Stimulated activated CD4-positive, alpha-beta T cell treated with anti-CD3 and anti-CD28 coated beads, TNF-alpha, amount 100 ng/mL, for 48 hours (primary cell): Measurements from ENCODE around the gene TTLL8.

Source experiments
- DNase-seq, 3 donors: peaks; one replicate each; pipeline ENCODE4 v3.0.0-alpha.2; 2020; ENCODE audit warnings: low read depth in 3 of 3

Gene TTLL8

DNA sequence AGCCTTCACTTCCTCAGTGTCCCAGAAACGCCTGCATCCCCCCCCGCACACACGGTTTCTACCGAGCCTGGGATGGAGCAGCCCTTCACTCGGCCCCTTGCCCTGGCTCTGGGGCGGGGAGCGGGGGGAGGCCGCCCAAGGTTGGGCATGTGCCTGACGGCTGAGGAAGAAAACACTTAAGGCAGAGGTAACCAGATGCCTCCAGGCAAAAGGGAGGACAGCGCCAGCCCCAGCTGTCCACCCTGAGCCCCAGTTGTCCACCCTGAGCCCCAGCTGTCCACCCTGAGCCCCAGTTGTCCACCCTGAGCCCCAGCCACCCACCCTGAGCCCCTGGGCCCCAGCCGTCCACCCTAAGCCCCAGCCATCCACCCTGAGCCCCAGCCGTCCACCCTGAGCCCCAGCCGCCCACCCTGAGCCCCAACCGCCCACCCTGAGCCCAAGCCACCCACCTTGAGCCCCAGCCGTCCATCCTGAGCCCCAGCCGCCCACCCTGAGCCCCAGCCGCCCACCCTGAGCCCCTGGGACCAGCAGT is 3.8 kb upstream of the TTLL8 start:
- DNase-seq, result no peak

DNA sequence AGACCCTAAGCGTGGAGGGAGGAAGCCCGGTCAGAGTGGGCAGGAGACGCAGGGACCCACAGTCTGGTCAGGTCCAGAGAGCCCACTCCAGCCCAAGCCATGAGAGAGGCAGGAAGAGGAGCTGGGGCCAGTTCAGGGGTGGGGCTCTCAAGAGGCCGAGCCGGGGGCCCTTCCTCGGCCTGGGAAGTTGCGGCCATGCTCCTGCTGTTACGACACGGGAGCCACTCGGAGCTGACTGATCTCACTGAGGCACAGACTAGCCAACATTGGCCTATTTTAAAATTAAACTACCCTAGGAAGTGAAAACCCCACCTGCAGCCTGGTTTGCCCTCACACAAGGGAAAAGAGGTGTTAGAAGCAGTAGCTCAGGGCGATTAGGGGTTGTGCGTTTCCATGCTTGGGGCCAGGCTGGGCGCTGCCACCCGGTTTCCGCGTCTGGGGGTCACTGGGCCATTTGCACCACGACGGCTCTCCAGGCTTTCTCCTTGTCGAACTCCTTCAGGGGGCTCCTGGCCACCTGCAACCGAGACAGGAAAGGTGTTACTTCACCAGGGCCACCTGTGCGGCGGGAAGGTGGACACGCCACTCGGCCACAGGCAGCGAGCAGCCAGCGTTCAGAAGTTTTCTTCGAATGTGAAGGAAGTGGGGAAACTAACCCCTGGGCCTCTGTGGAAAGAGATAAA is 3.2 kb upstream of the TTLL8 start:
- DNase-seq, result no peak

GRCh38 chr22:50060441-50061140 is 2.5 kb upstream of the TTLL8 start:
- no peak for DNase-seq

DNA sequence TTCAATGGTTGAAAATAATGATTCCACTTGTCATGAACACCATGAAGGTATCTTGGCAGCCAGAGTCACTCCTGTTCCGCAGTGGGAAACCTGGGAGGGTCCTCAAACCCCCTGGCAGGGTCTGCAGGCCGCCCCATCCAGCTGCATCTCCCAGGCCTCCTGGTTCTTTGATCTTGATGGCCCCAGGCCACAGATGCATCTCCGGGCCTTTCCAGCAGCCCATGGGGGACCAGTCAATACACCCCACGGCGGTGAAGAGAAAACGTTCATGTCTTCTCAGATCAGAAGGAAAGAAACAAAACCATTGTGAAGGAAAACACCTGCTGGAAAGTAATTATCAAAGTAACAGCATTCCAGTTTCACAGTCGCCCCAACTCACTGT is 1.8 kb upstream of the TTLL8 start:
- no peak for DNase-seq

- no peak for DNase-seq
Observed at GRCh38 chr22:50058906-50059880, 1.1 kb upstream of the TTLL8 start.

DNA sequence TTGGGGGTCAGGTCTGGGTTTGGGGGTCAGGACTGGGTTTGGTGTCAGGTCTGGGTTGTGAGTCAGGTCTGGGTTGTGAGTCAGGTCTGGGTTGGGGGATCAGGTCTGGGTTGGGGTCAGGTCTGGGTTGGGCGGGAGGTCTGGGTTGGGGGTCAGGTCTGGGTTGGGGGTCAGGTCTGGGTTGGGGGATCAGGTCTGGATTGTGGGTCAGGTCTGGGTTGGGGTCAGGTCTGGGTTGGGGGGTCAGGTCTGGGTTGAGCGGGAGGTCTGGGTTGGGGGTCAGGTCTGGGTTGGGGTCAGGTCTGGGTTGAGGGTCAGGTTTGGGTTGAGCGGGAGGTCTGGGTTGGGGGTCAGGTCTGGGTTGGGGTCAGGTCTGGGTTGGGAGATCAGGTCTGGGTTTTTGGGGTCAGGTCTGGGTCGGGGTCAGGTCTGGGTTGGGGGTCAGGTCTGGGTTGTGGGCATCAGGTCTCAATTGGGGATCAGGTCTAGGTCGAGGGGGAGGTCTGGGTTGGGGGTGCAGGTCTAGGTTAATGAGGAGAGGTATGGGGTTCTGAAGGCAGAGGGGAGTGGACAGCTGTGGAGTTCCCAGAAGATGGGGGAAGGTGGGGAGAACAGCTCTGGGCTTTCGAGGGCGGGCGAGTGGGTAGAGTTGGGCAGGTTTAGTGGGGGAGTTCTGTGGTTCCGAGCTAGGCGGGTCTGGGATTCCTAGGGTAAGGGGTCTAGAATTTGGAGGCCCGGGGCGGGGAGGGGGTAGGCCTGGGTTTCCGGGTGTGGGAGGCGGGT is 629 bp downstream of the TTLL8 start:
- no peak for DNase-seq

DNA sequence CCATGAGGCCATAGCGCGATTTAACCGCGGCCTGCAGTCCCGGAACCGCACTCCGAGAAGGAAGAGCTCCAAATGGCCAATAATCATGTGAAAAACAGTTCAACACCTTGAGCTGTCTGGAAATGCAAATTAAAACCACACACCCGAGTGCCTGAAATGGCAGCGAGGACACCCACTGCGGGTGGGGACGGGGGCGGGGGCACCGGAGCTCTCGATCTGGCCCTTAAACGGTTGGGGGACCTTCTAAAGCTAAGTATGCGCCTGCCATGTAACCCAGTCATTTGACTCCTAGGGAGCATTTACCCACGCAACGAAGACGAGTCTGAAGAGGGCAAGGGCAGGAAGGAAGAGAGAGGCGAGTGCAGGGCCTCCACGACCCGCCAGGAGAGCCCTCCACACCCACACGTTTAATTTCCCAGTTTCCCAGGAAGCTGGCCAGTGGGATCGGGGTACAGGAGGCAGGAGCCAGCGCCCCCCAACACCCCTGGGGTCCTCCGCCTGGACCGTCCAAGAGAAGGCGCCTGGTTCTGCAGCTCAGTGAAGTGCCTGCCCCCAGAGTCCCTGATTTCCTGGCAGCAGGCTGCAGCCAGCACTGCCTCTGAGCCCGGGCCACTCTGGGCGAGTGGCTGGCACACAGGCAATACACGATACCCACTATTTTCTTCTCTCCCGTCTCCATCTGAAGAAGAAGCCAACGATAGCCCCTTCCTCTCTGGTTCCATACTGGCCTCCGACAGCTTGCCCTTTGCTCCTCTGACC is 1.7 kb downstream of the TTLL8 start:
- DNase-seq, result no peak

DNA sequence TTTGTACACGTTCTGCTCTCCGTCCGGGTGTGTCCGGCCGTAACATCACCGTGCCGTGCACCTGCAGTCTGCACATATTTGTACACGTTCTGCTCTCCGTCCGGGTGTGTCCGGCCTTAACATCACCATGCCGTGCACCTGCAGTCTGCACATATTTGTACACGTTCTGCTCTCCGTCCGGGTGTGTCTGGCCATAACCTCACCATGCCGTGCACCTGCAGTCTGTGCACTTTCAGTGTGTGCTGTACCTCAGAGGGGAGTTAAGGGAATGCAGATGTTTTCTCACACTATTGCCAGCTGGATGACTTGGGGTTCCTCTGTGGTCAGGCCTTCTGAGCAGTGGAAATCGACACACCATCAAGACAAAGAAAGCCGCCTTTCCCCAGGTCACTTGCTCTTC is 4.2 kb downstream of the TTLL8 start:
- no peak for DNase-seq

GRCh38 chr22:50051930-50052329 is 6.2 kb downstream of the TTLL8 start:
- no peak for DNase-seq

GRCh38 chr22:50049299-50050195 is 8.6 kb downstream of the TTLL8 start:
- DNase-seq, result no peak

DNA sequence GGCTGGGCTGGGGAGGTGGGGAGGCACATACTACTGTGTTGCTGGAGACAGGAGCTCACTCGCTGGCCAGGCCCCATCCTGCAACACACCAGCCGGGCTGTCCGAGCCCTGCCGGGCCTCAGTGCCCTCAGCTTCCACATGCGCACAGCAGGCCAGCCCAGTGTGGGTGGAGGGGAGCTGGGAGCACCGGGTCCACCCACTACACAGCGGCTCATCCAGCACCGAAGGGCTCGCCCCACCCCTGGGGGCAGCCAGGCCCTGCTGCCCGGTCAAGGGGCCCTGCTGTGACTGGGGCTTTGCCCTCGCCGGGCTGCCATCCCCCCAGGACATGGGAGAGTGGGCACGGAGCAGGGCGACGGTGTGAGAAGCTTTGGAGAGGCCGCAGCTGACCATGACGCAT is 9.3 kb downstream of the TTLL8 start:
- no peak for DNase-seq

DNA sequence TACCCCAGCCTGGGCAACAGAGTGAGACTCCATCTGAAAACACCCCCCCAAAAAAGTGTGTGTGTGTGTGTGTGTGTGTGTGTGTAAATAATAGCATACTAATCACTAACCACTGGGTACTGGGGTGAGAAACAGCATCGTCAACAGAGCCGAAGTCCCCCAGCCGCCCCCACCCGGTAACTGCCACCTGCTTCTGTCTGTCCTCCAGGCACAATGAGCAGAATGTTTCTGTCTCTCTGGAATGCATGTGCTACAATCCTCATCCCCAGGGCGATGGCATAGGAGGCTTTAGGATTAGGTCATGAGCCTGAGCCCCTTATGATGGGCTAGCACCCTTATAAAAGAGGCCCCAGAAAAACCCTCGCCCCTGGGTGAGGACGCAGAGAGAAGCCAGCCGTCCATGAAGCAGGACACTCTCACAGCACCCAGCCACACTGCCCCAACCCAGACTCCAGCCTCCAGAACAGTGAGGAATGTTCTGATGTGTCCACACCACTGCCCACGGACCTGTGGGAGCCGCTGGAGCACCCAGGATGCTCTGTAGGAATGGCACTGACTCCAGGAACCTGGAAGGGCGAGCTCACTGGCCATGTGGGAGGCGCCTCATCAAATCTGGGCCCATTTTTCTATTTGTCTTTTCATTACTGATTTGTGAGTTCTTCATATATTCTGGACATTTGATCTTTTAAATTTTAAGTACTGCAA is 9.9 kb downstream of the TTLL8 start:
- no peak for DNase-seq

- no peak for DNase-seq
Observed at GRCh38 chr22:50047346-50047745, 10.8 kb downstream of the TTLL8 start.

DNA sequence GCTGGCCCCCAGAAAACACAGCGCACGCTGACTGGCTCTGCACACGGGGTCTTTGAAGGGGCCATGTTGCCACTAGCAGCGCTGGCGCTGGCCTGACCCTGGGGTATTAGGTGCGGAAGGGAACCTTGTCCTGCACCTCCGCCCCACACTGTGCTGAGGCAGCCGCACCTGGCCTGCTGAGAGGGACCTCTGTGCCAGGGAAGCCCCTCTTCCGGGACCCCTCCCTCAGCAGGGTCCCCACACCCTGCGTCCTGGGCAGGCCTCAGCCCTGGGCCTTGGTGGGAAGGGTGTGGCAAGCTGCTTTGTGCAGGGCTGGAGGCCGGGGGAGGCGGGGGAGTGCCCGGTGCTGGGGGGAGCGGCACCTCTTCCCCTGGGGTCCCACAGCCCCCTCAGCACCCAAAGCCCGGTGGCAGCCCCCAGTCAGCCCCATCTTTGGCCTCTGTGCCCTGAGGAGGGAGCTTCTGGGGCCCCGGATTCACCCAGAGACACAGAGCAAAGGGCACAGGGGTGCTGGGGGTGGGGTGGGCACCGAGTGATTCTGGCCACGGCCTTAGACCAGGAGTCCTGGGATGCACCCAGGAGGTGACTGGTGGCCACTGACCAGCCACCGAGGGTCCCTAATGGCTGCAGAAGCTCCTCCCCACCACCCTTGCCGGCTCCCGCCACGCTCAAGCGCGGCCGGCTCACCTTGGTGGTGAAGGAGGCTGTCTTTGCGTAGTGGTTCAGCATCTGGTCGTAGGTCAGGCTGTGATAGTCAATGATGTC is 11.4 kb downstream of the TTLL8 start:
- DNase-seq, result no peak

- no peak for DNase-seq
Observed at GRCh38 chr22:50046019-50046415, 12.1 kb downstream of the TTLL8 start.

DNA sequence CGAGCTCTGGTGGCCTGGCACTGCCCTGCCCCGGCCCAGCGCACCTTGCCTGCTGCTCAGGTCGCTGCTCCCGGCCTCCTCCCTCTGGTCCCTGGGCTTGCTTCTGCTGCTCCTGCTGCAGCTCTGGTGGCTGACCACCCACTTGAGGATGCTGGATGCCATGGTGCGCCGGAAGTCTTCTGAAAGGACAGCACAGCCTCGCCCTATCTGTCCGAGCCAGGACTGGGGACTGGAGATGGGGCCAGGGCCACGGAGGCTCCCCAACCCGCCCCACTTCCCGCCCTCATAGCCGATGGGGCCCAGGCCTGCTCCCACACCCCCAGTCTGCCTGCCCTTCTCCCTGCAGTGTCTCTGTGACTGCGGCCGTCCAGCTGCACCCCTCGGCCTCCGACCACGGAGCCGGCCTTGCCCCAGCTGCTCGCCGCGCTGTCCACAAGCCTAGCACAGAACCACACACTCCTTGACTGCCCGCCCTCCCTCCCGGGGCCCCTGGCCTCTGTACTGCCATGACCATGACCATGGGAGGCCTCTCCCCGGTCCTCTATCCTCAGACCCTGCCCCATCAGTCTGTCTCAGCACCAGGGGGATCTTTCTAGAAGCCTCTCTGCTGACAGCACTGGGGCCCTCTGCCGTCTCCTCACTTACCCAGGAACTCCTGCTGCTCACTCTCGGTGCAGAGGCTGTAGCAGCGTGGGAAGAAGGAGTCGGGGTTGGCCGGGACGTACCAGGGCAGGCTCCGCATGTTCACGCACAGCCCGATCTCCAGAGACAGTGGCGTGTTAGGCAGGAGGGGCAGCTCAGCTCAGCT is 12.7 kb downstream of the TTLL8 start:
- DNase-seq, result no peak

DNA sequence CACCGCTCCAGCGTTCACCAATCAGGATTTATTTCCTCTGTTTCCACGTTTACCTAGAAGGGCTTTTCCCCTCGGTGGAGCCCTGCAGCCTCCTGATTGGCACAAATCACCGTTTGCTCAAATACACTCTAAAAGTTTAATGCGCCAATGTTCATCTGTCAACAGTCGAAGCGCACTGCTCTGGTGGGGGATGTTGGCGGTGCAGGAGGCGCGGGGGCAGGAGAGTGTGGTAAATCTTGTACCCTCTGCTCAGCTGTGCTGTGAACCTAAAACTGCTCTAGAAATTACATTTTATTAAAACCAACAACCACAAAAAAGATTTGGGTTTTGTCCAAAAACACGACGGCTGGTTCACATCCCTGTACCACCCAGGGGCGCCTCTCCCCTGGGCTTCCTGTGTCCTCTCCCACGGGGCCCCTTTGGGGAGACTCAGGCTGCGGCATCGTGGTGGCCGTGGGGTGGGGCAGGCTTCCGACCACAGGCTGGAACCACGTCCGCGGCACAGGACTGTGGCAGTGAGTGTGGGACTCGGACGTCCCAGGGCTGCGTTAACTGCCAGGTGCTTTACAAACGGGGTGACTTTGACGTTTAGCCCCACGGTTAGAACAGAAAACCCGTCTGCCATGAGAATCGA is 13.5 kb downstream of the TTLL8 start:
- no peak for DNase-seq
